Adipose tissue (tissue), 3 donors: ENCODE measurements around the gene XKR8. TPM values are rescaled to one million over a fixed set of nuclear protein-coding genes. Genes with fewer than 3 reads are reported as not detected.

Source experiments
- H3K27ac ChIP-seq: one replicate; pipeline ENCODE4 v1.5.1; 2013; ENCODE audit warnings: low read depth, low read length
- WGBS, 3 donors: extraction: QIAGEN DNeasy Blood & Tissue Kit; methylation state at CpG; one replicate each; pipeline ENCODE4 v1.1.7; 2013; 5-methylcytosine and 5-hydroxymethylcytosine counted together
- polyA plus RNA-seq, 3 donors: library from polyadenylated mRNA; stranded (reverse); fragments of 200-250 nt; gene quantifications; one replicate each; pipeline ENCODE4 v1.2.3, GENCODE V29; 2013
- donor health status: healthy with polysubstance abuse.
- donor health status: Bipolar disorder and iron deficiency.
- donor health status: healthy.

XKR8 gene
- polyA plus RNA-seq, 3 donors, result 4.2 to 10.7 (median 5.1) TPM

DNA sequence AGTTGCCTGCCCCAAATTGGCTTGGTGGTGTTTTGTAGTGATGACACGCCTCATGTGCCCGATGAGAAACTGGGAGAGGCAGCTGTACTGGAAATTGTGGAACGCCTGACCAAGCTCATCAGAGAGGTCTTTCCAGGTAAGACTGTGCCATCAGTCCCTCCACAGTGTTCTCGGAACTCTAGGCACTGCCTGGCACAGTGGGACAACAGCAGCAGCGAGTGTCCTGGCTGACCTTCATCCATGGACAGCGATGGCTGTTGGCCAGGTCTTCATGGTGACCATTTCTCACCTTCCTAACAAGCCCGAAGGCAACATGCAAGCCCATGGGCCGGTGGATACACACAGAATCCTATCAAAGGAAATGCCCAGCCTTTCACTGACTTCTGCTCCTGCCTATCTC, 10.7 kb upstream of the XKR8 start:
- WGBS, 3 donors, result 89 to 92% (median 90%) methylated on average over 8 of the region's 8 CpGs
- H3K27ac ChIP-seq, result no peak overlapping the region

DNA sequence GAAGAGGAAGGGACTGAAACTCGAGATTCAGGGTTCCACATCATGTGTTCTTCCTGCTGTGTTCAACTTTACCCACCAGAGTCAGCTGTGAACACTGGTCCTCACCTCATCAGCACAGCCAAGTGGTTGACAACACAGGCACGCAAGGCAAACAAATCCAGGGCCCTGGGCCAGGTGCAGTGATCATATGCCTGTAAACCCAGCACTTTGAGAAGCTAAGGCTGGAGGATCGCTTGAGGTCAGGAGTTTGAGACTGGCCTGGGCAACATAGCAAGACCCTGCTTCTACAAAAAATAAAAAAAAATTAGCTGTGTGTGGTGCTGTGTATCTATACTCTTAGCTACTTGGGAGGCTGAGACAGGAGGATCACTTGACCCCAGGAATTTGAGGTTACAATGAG, 8.4 kb upstream of the XKR8 start:
- no peak overlapping the region for H3K27ac ChIP-seq
- 57 to 75% (median 58%) methylated on average over 3 of the region's 3 CpGs for WGBS, 3 donors

DNA sequence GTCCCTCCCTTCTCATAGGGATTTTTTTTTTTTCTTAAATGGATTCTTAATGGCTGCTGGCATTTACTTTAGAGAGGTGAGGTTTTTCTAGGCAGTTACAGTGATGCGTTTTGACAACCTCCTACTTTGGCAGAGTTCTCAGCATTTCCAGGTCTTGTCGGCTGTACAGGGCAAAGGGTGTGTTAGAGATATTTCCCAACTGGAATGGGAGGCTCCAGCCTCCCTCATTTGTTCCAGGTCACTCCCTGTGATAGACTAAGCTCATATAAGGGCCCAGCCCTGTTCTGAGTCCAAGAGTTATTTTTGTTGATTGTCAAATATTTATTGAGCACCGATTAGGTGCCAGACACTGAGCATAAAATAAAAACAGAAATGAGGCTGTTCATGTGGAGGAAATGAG, 7.6 kb upstream of the XKR8 start:
- H3K27ac ChIP-seq, result no peak overlapping the region
- WGBS, 3 donors, result 50 to 64% (median 54%) methylated on average over 3 of the region's 3 CpGs

DNA sequence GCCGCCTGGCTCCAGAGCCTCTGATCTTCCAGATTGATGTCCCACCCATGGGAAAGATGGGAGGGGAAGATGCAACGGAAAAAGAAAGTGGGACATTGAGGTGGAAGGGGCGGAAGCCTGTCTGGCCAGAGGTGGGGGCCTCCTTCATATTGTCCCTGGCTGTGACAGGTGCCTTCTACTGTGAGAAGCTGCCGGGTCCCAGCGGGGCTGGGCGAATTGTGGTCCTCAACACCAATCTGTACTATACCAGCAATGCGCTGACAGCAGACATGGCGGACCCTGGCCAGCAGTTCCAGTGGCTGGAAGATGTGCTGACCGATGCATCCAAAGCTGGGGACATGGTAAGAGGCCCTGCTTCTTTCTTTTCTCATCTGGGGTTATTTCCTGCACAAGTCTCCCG, 5.6 kb upstream of the XKR8 start:
- H3K27ac ChIP-seq, result no peak overlapping the region
- WGBS, 3 donors, result 92 to 94% (median 93%) methylated on average over 10 of the region's 10 CpGs

DNA sequence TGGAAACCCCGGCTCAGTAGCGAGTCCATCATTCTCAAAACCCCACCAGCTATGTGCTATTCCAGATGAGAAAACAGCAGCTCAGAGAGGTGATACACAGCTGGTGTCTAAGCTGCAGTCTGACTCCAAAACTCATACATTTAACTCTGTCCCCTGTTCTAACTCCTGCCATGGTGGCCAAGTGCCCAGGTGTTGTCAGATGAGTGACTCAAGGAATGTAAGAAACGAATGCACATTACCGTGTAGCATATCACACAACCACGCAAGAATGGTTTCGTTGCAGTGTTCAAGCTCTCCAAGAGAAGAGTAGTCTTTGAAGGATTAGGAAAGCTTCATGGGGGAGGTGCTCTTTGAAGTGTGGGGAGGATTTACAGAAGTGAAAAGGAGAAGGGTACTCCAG, 4.7 kb upstream of the XKR8 start:
- no peak overlapping the region for H3K27ac ChIP-seq
- WGBS, 3 donors, result 86 to 87% (median 86%) methylated on average over 6 of the region's 6 CpGs

DNA sequence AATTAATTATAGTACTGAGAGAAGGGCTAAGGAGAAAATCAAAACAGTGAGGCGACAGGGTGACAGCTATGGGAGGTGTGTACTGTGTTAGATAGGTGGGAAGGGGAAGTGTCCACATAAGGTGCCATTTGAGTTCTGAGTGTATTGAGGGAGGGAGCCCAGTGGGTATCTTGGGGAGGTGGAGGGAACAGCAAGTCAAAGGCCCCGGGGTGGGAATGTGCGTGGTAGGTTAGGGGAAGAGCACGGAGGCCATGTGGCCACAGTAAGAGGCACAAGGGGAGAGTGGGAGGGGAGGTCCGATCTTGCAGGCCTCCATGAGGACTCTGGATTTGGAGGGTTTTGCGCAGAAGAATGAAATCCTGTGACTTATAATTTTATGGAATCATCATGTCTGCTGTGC, 3.0 kb upstream of the XKR8 start:
- no peak overlapping the region for H3K27ac ChIP-seq
- 73 to 86% (median 83%) methylated on average over 6 of the region's 6 CpGs for WGBS, 3 donors

DNA sequence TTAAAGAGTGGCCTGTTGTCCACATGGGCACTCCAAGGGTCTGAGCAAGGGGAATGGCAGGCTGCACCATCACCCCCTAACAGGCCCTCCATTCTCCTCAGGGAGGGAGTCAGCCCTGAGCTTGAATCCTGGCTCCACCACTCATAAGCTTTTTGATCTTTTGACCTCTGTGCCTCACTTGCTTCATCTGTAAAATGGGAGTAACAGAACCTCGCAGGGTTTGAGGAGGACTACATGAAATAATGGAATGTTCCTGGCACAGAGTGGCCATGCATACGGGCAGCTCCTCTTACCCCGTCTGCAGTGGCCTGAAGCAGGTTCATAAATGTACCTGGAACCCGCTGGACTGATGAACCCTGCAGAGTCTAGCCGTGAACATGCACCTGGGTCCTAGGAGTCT, 2.1 kb upstream of the XKR8 start:
- no peak overlapping the region for H3K27ac ChIP-seq
- 82 to 96% (median 94%) methylated on average over 5 of the region's 5 CpGs for WGBS, 3 donors

DNA sequence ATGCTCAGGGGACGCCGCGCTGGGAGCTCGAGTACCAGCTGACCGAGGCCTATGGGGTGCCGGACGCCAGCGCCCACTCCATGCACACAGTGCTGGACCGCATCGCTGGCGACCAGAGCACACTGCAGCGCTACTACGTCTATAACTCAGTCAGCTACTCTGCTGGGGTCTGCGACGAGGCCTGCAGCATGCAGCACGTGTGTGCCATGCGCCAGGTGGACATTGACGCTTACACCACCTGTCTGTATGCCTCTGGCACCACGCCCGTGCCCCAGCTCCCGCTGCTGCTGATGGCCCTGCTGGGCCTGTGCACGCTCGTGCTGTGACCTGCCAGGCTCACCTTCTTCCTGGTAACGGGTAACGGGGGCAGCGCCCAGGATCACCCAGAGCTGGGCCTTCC, 1.3 kb upstream of the XKR8 start:
- 96% methylated on average over 26 of the region's 26 CpGs for WGBS, 3 donors
- no peak overlapping the region for H3K27ac ChIP-seq

DNA sequence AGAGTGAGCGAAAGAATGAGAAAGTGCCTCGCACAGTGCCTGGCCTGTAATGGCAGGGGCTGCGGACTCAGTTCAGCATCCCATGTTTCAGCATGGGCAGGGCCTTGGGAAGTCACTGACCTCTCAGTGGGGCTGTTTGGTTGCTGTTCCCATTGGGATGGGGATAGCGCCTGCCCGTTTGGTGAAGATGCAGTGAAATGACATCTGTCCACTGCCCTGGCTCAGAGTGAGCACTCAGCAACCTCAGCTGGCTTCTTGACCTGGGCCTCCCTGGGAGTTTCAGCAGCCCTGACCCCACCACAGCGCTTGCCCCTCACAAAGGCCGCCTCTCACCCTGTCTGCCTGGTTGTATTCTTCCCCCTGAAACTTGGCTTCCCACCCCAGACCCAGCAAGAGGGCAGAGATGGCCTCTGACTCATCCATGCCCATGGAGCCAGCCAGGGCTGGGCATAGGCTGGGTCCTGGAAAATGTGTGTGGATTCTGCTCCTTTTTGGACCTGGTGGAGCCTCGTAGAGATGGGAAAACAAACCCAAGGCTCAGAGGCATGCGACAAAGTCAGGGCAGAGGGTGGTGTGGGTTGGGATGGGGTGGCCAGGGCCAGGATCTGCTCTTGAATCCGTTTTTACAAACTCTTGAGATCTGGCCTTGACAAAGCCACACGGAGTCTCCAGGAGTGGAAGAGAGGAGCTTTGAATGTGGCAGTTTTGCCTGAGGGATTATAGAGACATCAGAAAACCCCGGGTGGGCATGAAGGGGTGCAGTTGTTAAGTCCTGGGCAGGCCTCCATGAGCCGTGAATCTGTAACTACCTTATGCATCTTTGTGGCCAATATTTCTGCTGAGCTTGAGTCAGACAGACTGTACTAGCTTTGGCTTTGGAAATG, 1.2 kb downstream of the XKR8 start:
- H3K27ac ChIP-seq, result no peak overlapping the region
- 39 to 67% (median 58%) methylated on average over 13 of the region's 13 CpGs for WGBS, 3 donors

DNA sequence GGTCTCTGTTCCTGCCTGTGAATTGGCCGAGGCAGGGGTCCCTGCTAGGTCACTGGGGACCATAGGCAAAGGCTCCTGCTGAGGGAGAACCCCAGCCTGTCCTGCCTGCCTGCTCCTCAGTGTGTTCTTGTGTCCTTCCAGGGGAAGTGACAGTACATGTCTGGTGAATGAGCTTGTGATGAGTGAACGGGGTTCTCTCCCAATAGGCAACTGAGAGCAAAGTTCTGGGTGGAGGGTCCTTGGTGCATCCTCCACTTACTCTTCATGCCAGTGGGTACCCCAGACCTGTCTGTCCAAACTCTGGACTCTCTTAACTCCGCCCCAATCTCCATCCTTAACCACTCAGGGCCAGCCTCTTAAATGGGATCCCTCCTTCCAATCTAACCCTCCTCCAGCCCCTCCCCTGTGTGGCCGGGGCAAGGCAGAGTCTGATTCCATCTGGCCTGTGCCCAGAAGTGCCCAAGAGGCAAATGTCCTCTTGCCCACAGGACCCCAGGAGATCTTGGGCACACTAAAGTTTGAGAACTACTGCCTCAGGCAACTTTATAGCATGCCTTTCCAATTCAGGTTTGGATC, 2.0 kb downstream of the XKR8 start:
- no peak overlapping the region for H3K27ac ChIP-seq
- 57 to 60% (median 60%) methylated on average over 4 of the region's 4 CpGs for WGBS, 3 donors

DNA sequence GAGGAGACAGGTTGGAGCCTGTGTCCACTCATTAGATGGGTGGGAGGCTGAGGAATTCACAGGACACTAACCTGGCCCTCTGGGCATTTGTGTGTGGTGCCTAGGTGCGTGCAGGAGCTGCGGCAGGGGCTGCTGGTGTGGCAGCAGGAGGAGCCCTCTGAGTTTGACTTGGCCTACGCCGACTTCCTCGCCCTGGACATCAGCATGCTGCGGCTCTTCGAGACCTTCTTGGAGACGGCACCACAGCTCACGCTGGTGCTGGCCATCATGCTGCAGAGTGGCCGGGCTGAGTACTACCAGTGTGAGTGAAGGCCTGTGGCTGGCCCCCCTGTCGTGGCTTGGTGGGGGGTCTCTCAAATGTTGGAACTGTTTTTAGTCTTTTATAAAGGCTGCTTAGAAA, 3.6 kb downstream of the XKR8 start:
- 92 to 95% (median 93%) methylated on average over 11 of the region's 11 CpGs for WGBS, 3 donors
- no peak overlapping the region for H3K27ac ChIP-seq

DNA sequence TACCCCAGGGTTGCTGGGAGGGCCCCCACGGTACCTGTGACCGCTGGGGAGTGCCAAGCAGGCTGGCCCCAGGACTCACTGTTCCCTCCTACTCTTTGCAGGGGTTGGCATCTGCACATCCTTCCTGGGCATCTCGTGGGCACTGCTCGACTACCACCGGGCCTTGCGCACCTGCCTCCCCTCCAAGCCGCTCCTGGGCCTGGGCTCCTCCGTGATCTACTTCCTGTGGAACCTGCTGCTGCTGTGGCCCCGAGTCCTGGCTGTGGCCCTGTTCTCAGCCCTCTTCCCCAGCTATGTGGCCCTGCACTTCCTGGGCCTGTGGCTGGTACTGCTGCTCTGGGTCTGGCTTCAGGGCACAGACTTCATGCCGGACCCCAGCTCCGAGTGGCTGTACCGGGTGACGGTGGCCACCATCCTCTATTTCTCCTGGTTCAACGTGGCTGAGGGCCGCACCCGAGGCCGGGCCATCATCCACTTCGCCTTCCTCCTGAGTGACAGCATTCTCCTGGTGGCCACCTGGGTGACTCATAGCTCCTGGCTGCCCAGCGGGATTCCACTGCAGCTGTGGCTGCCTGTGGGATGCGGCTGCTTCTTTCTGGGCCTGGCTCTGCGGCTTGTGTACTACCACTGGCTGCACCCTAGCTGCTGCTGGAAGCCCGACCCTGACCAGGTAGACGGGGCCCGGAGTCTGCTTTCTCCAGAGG, 6.8 kb downstream of the XKR8 start:
- 93 to 95% (median 94%) methylated on average over 24 of the region's 24 CpGs for WGBS, 3 donors
- no peak overlapping the region for H3K27ac ChIP-seq

DNA sequence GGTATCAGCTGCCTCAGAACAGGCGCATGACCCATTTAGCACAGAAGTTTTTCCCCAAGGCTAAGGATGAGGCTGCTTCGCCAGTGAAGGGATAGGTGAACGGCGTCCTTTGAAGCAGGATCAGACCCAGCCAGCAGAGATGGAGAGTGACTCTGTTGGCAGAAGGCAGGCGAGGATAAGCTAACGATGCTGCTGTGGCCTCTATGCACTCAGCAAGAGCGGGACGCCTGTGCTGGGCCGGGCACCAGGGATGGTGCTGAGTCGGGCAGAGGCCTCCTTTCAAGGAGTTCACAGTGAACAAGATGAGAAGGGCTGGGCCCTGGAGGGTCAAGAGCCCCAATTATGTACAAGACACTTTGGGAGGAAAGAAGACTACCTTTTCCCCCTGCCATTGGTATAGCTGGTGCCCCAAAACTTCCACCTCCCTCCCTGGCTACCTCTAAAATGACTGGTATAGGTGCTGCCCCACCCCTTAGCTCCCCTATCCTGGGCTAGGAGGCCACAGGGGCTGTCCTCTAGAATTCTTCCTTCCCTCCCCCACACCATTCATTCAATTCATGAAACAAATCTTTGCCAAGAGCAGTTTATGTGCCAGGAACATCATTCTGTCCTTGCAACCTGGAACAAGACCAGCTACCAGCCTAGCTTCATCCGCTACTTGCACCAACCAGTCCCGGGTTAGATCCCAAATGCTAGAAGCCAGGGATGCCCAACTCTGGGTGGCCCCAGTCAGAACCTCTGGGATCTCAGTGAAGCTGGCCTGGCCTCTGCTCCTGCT, 7.5 kb downstream of the XKR8 start:
- no peak overlapping the region for H3K27ac ChIP-seq
- WGBS, 3 donors, result 90 to 95% (median 95%) methylated on average over 12 of the region's 12 CpGs

DNA sequence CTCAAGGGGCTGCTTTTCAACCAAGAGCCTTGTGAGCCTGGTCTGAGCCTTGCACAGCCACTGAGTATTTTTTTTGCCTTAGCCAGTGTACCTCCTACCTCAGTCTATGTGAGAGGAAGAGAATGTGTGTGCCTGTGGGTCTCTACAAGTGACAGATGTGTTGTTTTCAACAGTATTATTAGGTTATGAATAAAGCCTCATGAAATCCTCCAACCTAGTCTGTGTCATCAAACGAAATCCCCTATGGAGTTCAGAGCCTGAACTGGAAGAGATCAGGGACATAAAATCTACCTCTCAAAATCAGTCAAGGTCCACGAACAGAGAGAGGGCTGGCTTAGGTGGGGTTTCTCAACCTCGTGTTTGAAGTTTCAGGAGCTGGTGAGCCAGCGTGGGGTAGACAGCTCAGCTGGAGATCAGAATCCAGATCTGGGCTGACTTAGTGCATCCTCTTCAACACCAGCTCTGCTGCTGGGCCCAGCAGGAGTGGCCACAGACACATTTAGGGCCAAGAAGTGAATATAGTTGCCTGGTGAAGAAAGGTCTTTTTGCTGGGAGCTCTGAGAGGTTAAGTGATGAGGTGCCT, 8.2 kb downstream of the XKR8 start:
- 84 to 90% (median 89%) methylated on average over 4 of the region's 4 CpGs for WGBS, 3 donors
- no peak overlapping the region for H3K27ac ChIP-seq

DNA sequence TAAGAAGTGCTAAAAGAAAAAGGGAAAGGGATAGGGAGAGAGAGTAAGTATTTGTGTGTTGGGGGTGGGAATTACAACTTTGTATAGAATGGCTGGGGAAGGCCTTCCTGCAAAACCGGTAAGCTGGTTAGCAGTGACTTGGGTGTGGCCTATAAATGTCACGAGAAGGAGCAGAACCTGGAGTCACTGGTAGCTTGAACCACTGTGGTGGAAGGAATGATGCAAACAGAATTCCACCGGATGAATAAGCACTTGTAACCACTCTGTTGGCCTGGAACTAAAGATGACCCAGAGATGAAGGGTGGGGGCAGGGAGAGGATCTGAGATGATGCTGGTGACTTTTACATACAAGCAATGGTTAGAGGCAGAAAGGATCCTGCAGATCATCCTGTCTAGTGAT, 8.9 kb downstream of the XKR8 start:
- H3K27ac ChIP-seq, result no peak overlapping the region
- 57 to 69% (median 63%) methylated on average over 3 of the region's 3 CpGs for WGBS, 3 donors

DNA sequence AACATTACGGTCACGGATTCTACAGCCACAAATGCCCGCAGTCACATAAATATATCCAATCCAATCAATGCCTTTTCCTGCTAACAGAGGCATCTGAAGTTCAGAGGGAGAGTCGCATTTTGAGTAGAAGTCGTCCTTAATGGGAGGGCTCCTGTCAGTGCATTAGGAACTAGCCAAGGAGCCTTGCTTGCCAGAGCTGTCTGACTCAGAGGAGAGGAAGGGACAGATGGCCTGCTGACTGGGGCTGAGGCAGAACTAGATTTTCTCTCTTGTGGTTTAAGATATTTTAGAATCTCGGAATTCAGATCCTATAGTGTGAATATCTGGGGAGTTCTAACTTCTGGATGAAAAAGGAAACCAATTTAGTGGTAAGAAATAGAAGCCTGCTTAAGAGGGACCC, 10.6 kb downstream of the XKR8 start:
- WGBS, 3 donors, result 73 to 84% (median 74%) methylated on average over 6 of the region's 6 CpGs
- H3K27ac ChIP-seq, result no peak overlapping the region

DNA sequence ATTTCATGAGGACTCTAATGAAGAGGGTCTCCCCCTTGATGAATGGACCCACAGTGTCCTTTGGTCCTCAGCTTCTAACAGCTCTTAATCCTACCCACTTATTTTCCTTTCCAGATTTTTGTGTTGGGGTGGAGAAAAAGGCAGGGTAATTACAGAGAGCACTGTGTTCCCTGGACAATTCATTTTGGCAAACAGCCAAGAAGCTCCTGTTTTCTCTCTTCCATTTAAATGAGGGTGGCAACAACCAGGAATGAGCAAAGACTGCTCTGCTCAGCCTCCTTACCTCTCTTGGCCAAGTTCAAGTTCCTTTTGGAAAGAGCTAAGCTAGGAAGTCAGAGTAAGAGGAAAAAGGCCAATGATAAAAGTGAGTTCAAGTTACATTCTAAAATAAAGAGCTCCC, 11.9 kb downstream of the XKR8 start:
- H3K27ac ChIP-seq, result no peak overlapping the region

DNA sequence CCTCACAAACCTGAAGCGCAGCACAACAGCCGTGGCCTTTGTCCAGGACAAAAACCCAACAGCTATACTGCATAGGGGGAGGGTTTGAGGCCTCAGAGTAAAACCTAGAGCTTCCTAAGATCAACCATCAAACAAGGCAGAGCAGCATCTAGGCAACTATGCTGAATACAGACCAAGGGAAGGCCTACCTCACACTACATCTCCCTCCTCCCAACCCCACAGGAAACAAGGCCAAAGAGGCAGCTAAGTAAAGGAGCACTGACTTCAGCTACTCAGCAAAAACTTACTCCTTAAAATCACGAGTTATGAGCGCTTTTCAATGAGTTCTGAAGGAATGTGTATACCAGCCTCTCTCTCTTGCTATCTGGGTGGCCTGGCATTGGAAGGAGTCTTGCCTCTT, 12.4 kb downstream of the XKR8 start:
- H3K27ac ChIP-seq, result no peak overlapping the region
- 71 to 92% (median 86%) methylated on average over 4 of the region's 4 CpGs for WGBS, 3 donors
